ENCODE measurements around the gene COTL1.
A peak's percentile ranks its signal among the peaks of the same experiment; 100 is the strongest.

The COTL1 gene

GRCh38 chr16:84596801-84597527, 20.9 kb downstream of the COTL1 start:
- no peak overlapping the region for H3K4me3 ChIP-seq (ENCODE audit: low read depth, low read length)
- TF ChIP-seq CTCF (conservative IDR thresholded peaks at IDR 0.05; ENCODE audit: low read depth, low read length) = no peak
- no peak for DNase-seq (ENCODE audit: low read depth)

- TF ChIP-seq CTCF (conservative IDR thresholded peaks at IDR 0.05; ENCODE audit: low read depth, low read length) = no peak
- no peak for DNase-seq (ENCODE audit: low read depth)
- no peak overlapping the region for H3K4me3 ChIP-seq (ENCODE audit: low read depth, low read length)
Observed at GRCh38 chr16:84596161-84596560, 21.7 kb downstream of the COTL1 start.

GRCh38 chr16:84595052-84595481, 22.8 kb downstream of the COTL1 start:
- DNase-seq (ENCODE audit: low read depth) = no peak
- no peak for TF ChIP-seq CTCF (conservative IDR thresholded peaks at IDR 0.05; ENCODE audit: low read depth, low read length)
- H3K4me3 ChIP-seq (ENCODE audit: low read depth, low read length) = no peak overlapping the region

- TF ChIP-seq CTCF (conservative IDR thresholded peaks at IDR 0.05; ENCODE audit: low read depth, low read length) = no peak
- no peak overlapping the region for H3K4me3 ChIP-seq (ENCODE audit: low read depth, low read length)
- DNase-seq (ENCODE audit: low read depth) = no peak
Observed at GRCh38 chr16:84594725-84595038, 23.2 kb downstream of the COTL1 start.

- H3K4me3 ChIP-seq (ENCODE audit: low read depth, low read length) = no peak overlapping the region
- no peak for TF ChIP-seq CTCF (conservative IDR thresholded peaks at IDR 0.05; ENCODE audit: low read depth, low read length)
- peak; percentile 28 for DNase-seq (ENCODE audit: low read depth)
Observed at GRCh38 chr16:84593825-84594724, 23.8 kb downstream of the COTL1 start.

- TF ChIP-seq CTCF (conservative IDR thresholded peaks at IDR 0.05; ENCODE audit: low read depth, low read length) = no peak
- no peak overlapping the region for H3K4me3 ChIP-seq (ENCODE audit: low read depth, low read length)
- no peak for DNase-seq (ENCODE audit: low read depth)
Observed at GRCh38 chr16:84592718-84593117, 25.2 kb downstream of the COTL1 start.
